ENCODE results near the gene GMPPB. TPM values are rescaled to one million over a fixed set of nuclear protein-coding genes. Genes with fewer than 3 reads are reported as not detected.

The GMPPB gene
- total RNA-seq, 2 experiments from 2014 or later: 40.7 to 54.5 TPM

- Histone ChIP-seq H3K79me2 (ENCODE audit: insufficient read depth, low read depth, low read length) (peaks cover 13% of the 10 kb centered on the region; the same call in 1 of the 2 replicates), H2AFZ (ENCODE audit: low read length) (peak overlapping the region; percentile 60; the same call in 1 of the 2 replicates), H3K9me2 (ENCODE audit: insufficient read depth, low read length) (no peaks in the 10 kb centered on the region), H3K4me1 (ENCODE audit: insufficient read depth, low read length, poor library complexity, severe bottlenecking) (peaks cover 48% of the 10 kb centered on the region), H3K4me3 (ENCODE audit: low read depth, low read length, poor library complexity, severe bottlenecking) (peak overlapping the region; percentile 93), H3K4me2 (ENCODE audit: low read length) (peak overlapping the region; percentile 98), H3K36me3 (ENCODE audit: insufficient read depth, low read length) (peaks cover 58% of the 10 kb centered on the region; the same call in 1 of the 2 replicates), H4K20me1 (ENCODE audit: insufficient read depth, low read length) (no peaks in the 10 kb centered on the region), H3K9me3 (ENCODE audit: low read length) (no peaks in the 10 kb centered on the region), H3K27ac (ENCODE audit: low read depth, low read length, poor library complexity, severe bottlenecking) (peak overlapping the region; percentile 74)
- DNase-seq (ENCODE audit: low spot score): peak; percentile 57
- intact Hi-C loops (cut with micrococcal nuclease; ENCODE audit: unreplicated experiment): loop anchor here (1.0 to 2.0 kb wide), 2 partner anchors 62 to 81 kb away; partner anchors contain the start of gene IP6K1
- POLR2A ChIA-PET: no interaction called here
- no peak for TF ChIP-seq CTCF (conservative IDR thresholded peaks at IDR 0.05; ENCODE audit: low read length)
- CTCF ChIA-PET (ENCODE audit: unreplicated experiment): no interaction called here
- no TSS peak for BruUV-seq (replicated peaks)
Observed at GRCh38 chr3:49724586-49724985, 835 bp upstream of the GMPPB start.

GRCh38 chr3:49723296-49723627 is 489 bp downstream of the GMPPB start:
- peak; percentile 77 for DNase-seq (ENCODE audit: low spot score)
- Histone ChIP-seq H3K36me3 (ENCODE audit: insufficient read depth, low read length) (peaks cover 68% of the 10 kb centered on the region), H2AFZ (ENCODE audit: low read length) (peak overlapping the region; percentile 28; the same call in 1 of the 2 replicates), H3K4me1 (ENCODE audit: insufficient read depth, low read length, poor library complexity, severe bottlenecking) (peaks cover 50% of the 10 kb centered on the region), H3K4me2 (ENCODE audit: low read length) (peak overlapping the region; percentile 81), H4K20me1 (ENCODE audit: insufficient read depth, low read length) (no peaks in the 10 kb centered on the region), H3K9me2 (ENCODE audit: insufficient read depth, low read length) (no peaks in the 10 kb centered on the region), H3K9me3 (ENCODE audit: low read length) (no peaks in the 10 kb centered on the region), H3K27ac (ENCODE audit: low read depth, low read length, poor library complexity, severe bottlenecking) (peak overlapping the region; percentile 72), H3K4me3 (ENCODE audit: low read depth, low read length, poor library complexity, severe bottlenecking) (peak overlapping the region; percentile 93), H3K79me2 (ENCODE audit: insufficient read depth, low read depth, low read length) (peaks cover 13% of the 10 kb centered on the region; the same call in 1 of the 2 replicates)
- intact Hi-C loops (cut with micrococcal nuclease; ENCODE audit: unreplicated experiment): no loop called here
- no TSS peak for BruUV-seq (replicated peaks)
- POLR2A ChIA-PET: interaction anchor here (0.6 kb wide), 2 partner anchors 11 to 377 kb away, joined by 3 to 5 read pairs; no protein-coding TSS in a partner anchor
- no peak for TF ChIP-seq CTCF (conservative IDR thresholded peaks at IDR 0.05; ENCODE audit: low read length)
- CTCF ChIA-PET (ENCODE audit: unreplicated experiment): no interaction called here

DNA sequence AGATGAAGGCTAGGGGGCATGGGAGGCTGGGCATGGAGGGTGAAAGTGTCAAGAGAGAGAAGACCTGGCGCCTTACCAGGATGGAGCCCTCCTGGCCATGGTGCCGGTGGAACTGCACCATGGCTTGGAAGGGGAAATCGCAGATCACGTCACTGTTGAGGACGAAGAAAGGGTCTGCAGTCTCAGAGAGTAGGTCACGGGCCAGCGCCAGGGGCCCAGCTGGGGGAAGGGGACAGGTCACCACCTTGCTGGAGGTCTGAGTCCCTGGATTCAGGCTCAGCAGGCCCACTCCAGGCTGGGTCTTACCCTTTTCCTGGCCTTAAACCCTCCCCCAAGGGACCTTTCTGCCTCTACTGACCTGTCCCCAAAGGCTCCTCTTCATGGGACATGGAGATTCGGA is 855 bp downstream of the GMPPB start:
- ChIA-PET POLR2A (interaction anchor here (0.6 kb wide), 1 partner anchor 11 kb away, joined by 5 read pairs; no protein-coding TSS in a partner anchor), CTCF (ENCODE audit: unreplicated experiment) (no interaction called here)
- intact Hi-C loops (cut with micrococcal nuclease; ENCODE audit: unreplicated experiment): no loop called here
- Histone ChIP-seq H3K27ac (ENCODE audit: low read depth, low read length, poor library complexity, severe bottlenecking) (peak overlapping the region; percentile 72), H3K36me3 (ENCODE audit: insufficient read depth, low read length) (peaks cover 69% of the 10 kb centered on the region), H4K20me1 (ENCODE audit: insufficient read depth, low read length) (no peaks in the 10 kb centered on the region), H3K9me3 (ENCODE audit: low read length) (no peaks in the 10 kb centered on the region), H2AFZ (ENCODE audit: low read length) (no peak overlapping the region), H3K4me2 (ENCODE audit: low read length) (peak overlapping the region; percentile 81), H3K4me3 (ENCODE audit: low read depth, low read length, poor library complexity, severe bottlenecking) (peak overlapping the region; percentile 93), H3K79me2 (ENCODE audit: insufficient read depth, low read depth, low read length) (peaks cover 13% of the 10 kb centered on the region; the same call in 1 of the 2 replicates), H3K4me1 (ENCODE audit: insufficient read depth, low read length, poor library complexity, severe bottlenecking) (peaks cover 48% of the 10 kb centered on the region), H3K9me2 (ENCODE audit: insufficient read depth, low read length) (no peaks in the 10 kb centered on the region)
- no peak for DNase-seq (ENCODE audit: low spot score)
- no peak for TF ChIP-seq CTCF (conservative IDR thresholded peaks at IDR 0.05; ENCODE audit: low read length)
- BruUV-seq (replicated peaks): no TSS peak
